ENCODE data around the gene IAH1. TPM values are rescaled to one million over a fixed set of nuclear protein-coding genes. Genes with fewer than 3 reads are reported as not detected.
A peak's percentile ranks its signal among the peaks of the same experiment; 100 is the strongest.

The IAH1 gene
- total RNA-seq, result 10 to 100 TPM; 73.6 to 73.9 TPM

GRCh38 chr2:9474361-9475057 is at the start of gene IAH1:
Gene IAH1 (plus strand): TSS chr2:9474551. CDS start chr2:9474567, 16 bp downstream.
- POLR2A ChIA-PET, result interaction anchor here (0.6 to 3.2 kb wide), 12 partner anchors 9 to 327 kb away, joined by 3 to 35 read pairs (median 4); partner anchors contain the start of genes ADAM17, CPSF3, ITGB1BP1 and YWHAQ
- H3K27me3 Mint-ChIP-seq, result no peaks in the 10 kb centered on the region
- peaks cover 28% of the 10 kb centered on the region for H3K4me1 Mint-ChIP-seq
- H3K9me3 Mint-ChIP-seq, result no peaks in the 10 kb centered on the region
- ATAC-seq (ENCODE audit: low read depth) (peak; percentile 85), DNase-seq (peak; percentile 84)
- H3K4me3 Mint-ChIP-seq, result peak within 1 kb of the TSS; percentile 80
- H3K27ac Mint-ChIP-seq, result peak within 1 kb of the TSS; percentile 86
- H3K36me3 Mint-ChIP-seq, result peaks cover 31% of the 10 kb centered on the region

- Mint-ChIP-seq H3K27me3 (no peaks in the 10 kb centered on the region), H3K9me3 (no peaks in the 10 kb centered on the region), H3K4me3 (no peak overlapping the region), H3K36me3 (peaks cover 22% of the 10 kb centered on the region), H3K4me1 (peaks cover 10% of the 10 kb centered on the region), H3K27ac (no peak overlapping the region)
- DNase-seq (no peak), ATAC-seq (ENCODE audit: low read depth) (no peak)
- POLR2A ChIA-PET, result no interaction called here
These were observed 45.3 kb upstream of the IAH1 start for GRCh38 chr2:9428965-9429577.

GRCh38 chr2:9430316-9431293 is 43.7 kb upstream of the IAH1 start:
- no peak overlapping the region for H3K4me3 Mint-ChIP-seq
- DNase-seq (no peak), ATAC-seq (ENCODE audit: low read depth) (no peak)
- H3K27ac Mint-ChIP-seq, result no peak overlapping the region
- no peaks in the 10 kb centered on the region for H3K27me3 Mint-ChIP-seq
- peaks cover 10% of the 10 kb centered on the region for H3K4me1 Mint-ChIP-seq
- no peaks in the 10 kb centered on the region for H3K9me3 Mint-ChIP-seq
- POLR2A ChIA-PET, result no interaction called here
- peaks cover 27% of the 10 kb centered on the region for H3K36me3 Mint-ChIP-seq

- no peak for DNase-seq
- H3K9me3 Mint-ChIP-seq, result no peaks in the 10 kb centered on the region
These were observed 39.9 kb upstream of the IAH1 start for GRCh38 chr2:9434489-9434888.

GRCh38 chr2:9439536-9439935 is 34.8 kb upstream of the IAH1 start:
- DNase-seq (no peak), ATAC-seq (ENCODE audit: low read depth) (no peak)
- Mint-ChIP-seq H3K27me3 (no peaks in the 10 kb centered on the region), H3K27ac (no peak overlapping the region), H3K4me3 (no peak overlapping the region), H3K36me3 (peaks cover 16% of the 10 kb centered on the region), H3K4me1 (no peaks in the 10 kb centered on the region), H3K9me3 (no peaks in the 10 kb centered on the region)
- POLR2A ChIA-PET, result no interaction called here

More at GRCh38 chr2:9434489-9434888, 39.9 kb upstream of the IAH1 start:
- Mint-ChIP-seq H3K27me3 (no peaks in the 10 kb centered on the region), H3K36me3 (peaks cover 29% of the 10 kb centered on the region), H3K4me3 (no peak overlapping the region), H3K4me1 (peaks cover 8% of the 10 kb centered on the region), H3K27ac (no peak overlapping the region)
- ATAC-seq (ENCODE audit: low read depth), result no peak
- POLR2A ChIA-PET, result interaction anchor here (2.7 kb wide), 1 partner anchor 10 kb away, joined by 9 read pairs; the partner anchor contains the start of genes CPSF3 and ITGB1BP1

- DNase-seq (no peak), ATAC-seq (ENCODE audit: low read depth) (no peak)
- Mint-ChIP-seq H3K4me1 (peaks cover 1% of the 10 kb centered on the region), H3K4me3 (no peak overlapping the region), H3K27me3 (no peaks in the 10 kb centered on the region), H3K36me3 (peaks cover 16% of the 10 kb centered on the region), H3K9me3 (no peaks in the 10 kb centered on the region), H3K27ac (no peak overlapping the region)
- POLR2A ChIA-PET, result no interaction called here
These were observed 34.2 kb upstream of the IAH1 start for GRCh38 chr2:9440058-9440727.

- Mint-ChIP-seq H3K4me3 (no peak overlapping the region), H3K27me3 (no peaks in the 10 kb centered on the region), H3K36me3 (peaks cover 21% of the 10 kb centered on the region), H3K9me3 (no peaks in the 10 kb centered on the region), H3K27ac (no peak overlapping the region), H3K4me1 (peaks cover 1% of the 10 kb centered on the region)
- ATAC-seq (ENCODE audit: low read depth) (no peak), DNase-seq (no peak)
- POLR2A ChIA-PET, result no interaction called here
These were observed 32.8 kb upstream of the IAH1 start for GRCh38 chr2:9441556-9441955.

GRCh38 chr2:9443526-9443925 is 30.8 kb upstream of the IAH1 start:
- no peak overlapping the region for H3K4me3 Mint-ChIP-seq
- H3K4me1 Mint-ChIP-seq, result peaks cover 1% of the 10 kb centered on the region
- no peak overlapping the region for H3K27ac Mint-ChIP-seq
- POLR2A ChIA-PET, result no interaction called here
- no peak for DNase-seq
- H3K27me3 Mint-ChIP-seq, result no peaks in the 10 kb centered on the region
- ATAC-seq (ENCODE audit: low read depth), result no peak
- peaks cover 23% of the 10 kb centered on the region for H3K36me3 Mint-ChIP-seq
- H3K9me3 Mint-ChIP-seq, result no peaks in the 10 kb centered on the region

GRCh38 chr2:9445089-9445488 is 29.3 kb upstream of the IAH1 start:
- DNase-seq, result no peak
- Mint-ChIP-seq H3K4me1 (peaks cover 1% of the 10 kb centered on the region), H3K27me3 (no peaks in the 10 kb centered on the region), H3K4me3 (no peak overlapping the region), H3K27ac (no peak overlapping the region), H3K9me3 (no peaks in the 10 kb centered on the region), H3K36me3 (peaks cover 24% of the 10 kb centered on the region)
- POLR2A ChIA-PET, result no interaction called here
- no peak for ATAC-seq (ENCODE audit: low read depth)

GRCh38 chr2:9451231-9451630 is 23.1 kb upstream of the IAH1 start:
- H3K36me3 Mint-ChIP-seq, result peaks cover 14% of the 10 kb centered on the region
- H3K27me3 Mint-ChIP-seq, result no peaks in the 10 kb centered on the region
- no peak overlapping the region for H3K4me3 Mint-ChIP-seq
- H3K9me3 Mint-ChIP-seq, result no peaks in the 10 kb centered on the region
- no peaks in the 10 kb centered on the region for H3K4me1 Mint-ChIP-seq
- no peak for ATAC-seq (ENCODE audit: low read depth)
- no peak for DNase-seq
- H3K27ac Mint-ChIP-seq, result no peak overlapping the region
- POLR2A ChIA-PET, result no interaction called here

- Mint-ChIP-seq H3K27ac (no peak overlapping the region), H3K4me1 (peaks cover 4% of the 10 kb centered on the region), H3K36me3 (peaks cover 6% of the 10 kb centered on the region), H3K27me3 (no peaks in the 10 kb centered on the region), H3K4me3 (no peak overlapping the region), H3K9me3 (no peaks in the 10 kb centered on the region)
- no peak for DNase-seq
- POLR2A ChIA-PET, result interaction anchor here (0.7 kb wide), 1 partner anchor 23 kb away, joined by 3 read pairs; no protein-coding TSS in a partner anchor
- no peak for ATAC-seq (ENCODE audit: low read depth)
These were observed 13.8 kb upstream of the IAH1 start for GRCh38 chr2:9460441-9461017.

- POLR2A ChIA-PET, result interaction anchor here (0.7 kb wide), 1 partner anchor 229 kb away, joined by 5 read pairs; no protein-coding TSS in a partner anchor
- H3K4me1 Mint-ChIP-seq, result peaks cover 4% of the 10 kb centered on the region
- H3K27ac Mint-ChIP-seq, result no peak overlapping the region
- ATAC-seq (ENCODE audit: low read depth) (no peak), DNase-seq (no peak)
- H3K4me3 Mint-ChIP-seq, result no peak overlapping the region
- H3K9me3 Mint-ChIP-seq, result no peaks in the 10 kb centered on the region
- peaks cover 11% of the 10 kb centered on the region for H3K36me3 Mint-ChIP-seq
- H3K27me3 Mint-ChIP-seq, result no peaks in the 10 kb centered on the region
These were observed 13.3 kb upstream of the IAH1 start for GRCh38 chr2:9461079-9461478.
